Measurements from ENCODE around the gene TMEM218.

DNA sequence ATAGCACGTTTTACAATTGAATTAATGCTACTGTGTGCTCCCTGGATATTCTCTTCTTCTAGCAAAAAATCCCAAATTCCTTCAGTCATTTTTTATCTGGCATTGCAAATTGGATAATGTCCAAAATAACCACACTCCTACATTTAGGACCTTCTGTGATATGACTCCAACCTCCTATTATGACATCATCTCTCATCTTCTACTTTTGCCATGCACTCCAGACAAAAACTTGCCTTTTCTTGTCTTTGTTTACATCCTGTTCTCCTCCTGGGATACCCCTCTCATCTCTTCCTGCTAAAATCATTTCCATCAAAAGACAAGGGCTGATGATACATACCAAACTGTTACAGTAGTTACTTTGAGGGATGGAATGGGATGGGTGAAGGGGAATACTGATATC lies 20.6 kb upstream of the TMEM218 start:
- TF ChIP-seq, protein P1, sequence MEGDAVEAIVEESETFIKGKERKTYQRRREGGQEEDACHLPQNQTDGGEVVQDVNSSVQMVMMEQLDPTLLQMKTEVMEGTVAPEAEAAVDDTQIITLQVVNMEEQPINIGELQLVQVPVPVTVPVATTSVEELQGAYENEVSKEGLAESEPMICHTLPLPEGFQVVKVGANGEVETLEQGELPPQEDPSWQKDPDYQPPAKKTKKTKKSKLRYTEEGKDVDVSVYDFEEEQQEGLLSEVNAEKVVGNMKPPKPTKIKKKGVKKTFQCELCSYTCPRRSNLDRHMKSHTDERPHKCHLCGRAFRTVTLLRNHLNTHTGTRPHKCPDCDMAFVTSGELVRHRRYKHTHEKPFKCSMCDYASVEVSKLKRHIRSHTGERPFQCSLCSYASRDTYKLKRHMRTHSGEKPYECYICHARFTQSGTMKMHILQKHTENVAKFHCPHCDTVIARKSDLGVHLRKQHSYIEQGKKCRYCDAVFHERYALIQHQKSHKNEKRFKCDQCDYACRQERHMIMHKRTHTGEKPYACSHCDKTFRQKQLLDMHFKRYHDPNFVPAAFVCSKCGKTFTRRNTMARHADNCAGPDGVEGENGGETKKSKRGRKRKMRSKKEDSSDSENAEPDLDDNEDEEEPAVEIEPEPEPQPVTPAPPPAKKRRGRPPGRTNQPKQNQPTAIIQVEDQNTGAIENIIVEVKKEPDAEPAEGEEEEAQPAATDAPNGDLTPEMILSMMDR (IDR thresholded peaks at IDR 0.05), result no peak
- TF ChIP-seq EP300 (IDR thresholded peaks at IDR 0.05), result no peak
- TF ChIP-seq POLR2AphosphoS5 (IDR thresholded peaks at IDR 0.05), result no peak

Measured in suprapubic skin (tissue), 4 donors.